ENCODE results near the gene ATP10B.

The ATP10B gene

GRCh38 chr5:160543395-160543794 is 308.6 kb downstream of the ATP10B start:
- DNase-seq: no peak

GRCh38 chr5:160542840-160543239 is 309.2 kb downstream of the ATP10B start:
- no peak for DNase-seq

GRCh38 chr5:160542281-160542680 is 309.7 kb downstream of the ATP10B start:
- no peak for DNase-seq

GRCh38 chr5:160539431-160539830 is 312.6 kb downstream of the ATP10B start:
- no peak for DNase-seq

- DNase-seq: no peak
These were observed 314.1 kb downstream of the ATP10B start for GRCh38 chr5:160537940-160538339.

- DNase-seq: no peak
These were observed 314.9 kb downstream of the ATP10B start for GRCh38 chr5:160537116-160537515.

GRCh38 chr5:160534914-160535313 is 317.1 kb downstream of the ATP10B start:
- no peak for DNase-seq

GRCh38 chr5:160534125-160534524 is 317.9 kb downstream of the ATP10B start:
- no peak for DNase-seq

GRCh38 chr5:160525471-160526261 is 326.3 kb downstream of the ATP10B start:
- DNase-seq: no peak

- no peak for DNase-seq
These were observed 327.2 kb downstream of the ATP10B start for GRCh38 chr5:160524827-160525226.

GRCh38 chr5:160523502-160524163 is 328.4 kb downstream of the ATP10B start:
- no peak for DNase-seq

GRCh38 chr5:160521392-160521663 is 330.7 kb downstream of the ATP10B start:
- DNase-seq: no peak

- DNase-seq: no peak
These were observed 331.2 kb downstream of the ATP10B start for GRCh38 chr5:160520609-160521391.

GRCh38 chr5:160516696-160517530 is 335.1 kb downstream of the ATP10B start:
- DNase-seq: no peak

- no peak for DNase-seq
These were observed 337.1 kb downstream of the ATP10B start for GRCh38 chr5:160514866-160515265.

- DNase-seq: no peak
These were observed 337.8 kb downstream of the ATP10B start for GRCh38 chr5:160514191-160514590.

GRCh38 chr5:160513485-160513884 is 338.5 kb downstream of the ATP10B start:
- DNase-seq: no peak
